ENCODE results near the gene ZFP36L2.

DNA sequence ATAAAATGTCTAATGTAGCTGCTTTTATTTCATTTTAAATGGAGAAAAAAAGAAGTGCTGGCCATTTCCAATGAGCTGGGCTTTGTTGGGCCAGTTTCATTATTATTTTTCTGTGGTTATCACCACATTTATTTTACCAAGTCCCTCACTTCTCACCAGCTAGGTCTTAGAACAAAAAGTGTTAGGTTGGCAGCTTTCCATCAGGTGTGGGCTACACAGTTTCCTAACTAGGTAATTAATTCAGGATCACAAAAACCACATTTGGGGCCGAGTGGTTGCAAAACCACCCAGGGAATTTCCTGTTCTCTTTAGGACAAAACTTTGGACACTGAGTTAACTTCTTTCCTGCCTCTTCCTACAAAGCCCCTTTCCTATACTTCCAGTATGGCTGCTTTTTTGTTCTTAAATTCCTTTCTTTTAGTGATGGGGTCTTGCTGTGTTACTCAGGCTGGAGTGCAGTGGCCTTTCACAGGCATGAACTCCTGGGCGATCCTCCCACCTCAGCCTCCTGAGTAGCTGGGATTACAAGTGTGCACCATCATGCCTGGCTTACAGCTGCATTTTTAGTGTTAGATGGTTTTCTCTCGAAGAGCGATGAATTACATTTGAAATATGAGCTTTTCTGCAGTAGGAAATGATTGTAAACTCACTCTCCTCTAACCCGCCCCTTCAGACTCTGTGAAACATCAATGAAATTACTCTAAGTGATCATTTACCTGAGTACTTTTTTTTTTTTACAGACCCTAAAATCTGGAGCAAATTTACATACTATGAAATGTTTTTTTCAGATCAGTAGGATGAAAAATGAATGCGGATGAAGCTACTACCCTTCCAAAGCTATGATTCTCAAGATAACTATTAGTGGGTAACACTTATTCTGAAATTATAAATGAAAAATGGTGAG is 2.6 kb upstream of the ZFP36L2 start:
- TF ChIP-seq, protein P1, sequence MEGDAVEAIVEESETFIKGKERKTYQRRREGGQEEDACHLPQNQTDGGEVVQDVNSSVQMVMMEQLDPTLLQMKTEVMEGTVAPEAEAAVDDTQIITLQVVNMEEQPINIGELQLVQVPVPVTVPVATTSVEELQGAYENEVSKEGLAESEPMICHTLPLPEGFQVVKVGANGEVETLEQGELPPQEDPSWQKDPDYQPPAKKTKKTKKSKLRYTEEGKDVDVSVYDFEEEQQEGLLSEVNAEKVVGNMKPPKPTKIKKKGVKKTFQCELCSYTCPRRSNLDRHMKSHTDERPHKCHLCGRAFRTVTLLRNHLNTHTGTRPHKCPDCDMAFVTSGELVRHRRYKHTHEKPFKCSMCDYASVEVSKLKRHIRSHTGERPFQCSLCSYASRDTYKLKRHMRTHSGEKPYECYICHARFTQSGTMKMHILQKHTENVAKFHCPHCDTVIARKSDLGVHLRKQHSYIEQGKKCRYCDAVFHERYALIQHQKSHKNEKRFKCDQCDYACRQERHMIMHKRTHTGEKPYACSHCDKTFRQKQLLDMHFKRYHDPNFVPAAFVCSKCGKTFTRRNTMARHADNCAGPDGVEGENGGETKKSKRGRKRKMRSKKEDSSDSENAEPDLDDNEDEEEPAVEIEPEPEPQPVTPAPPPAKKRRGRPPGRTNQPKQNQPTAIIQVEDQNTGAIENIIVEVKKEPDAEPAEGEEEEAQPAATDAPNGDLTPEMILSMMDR (IDR thresholded peaks at IDR 0.05): no peak
- TF ChIP-seq POLR2AphosphoS5 (IDR thresholded peaks at IDR 0.05) (no peak), POLR2A (IDR thresholded peaks at IDR 0.05) (no peak)

All from prostate gland (tissue), 2 donors.